Measurements from ENCODE around the gene SLC27A1. TPM values are rescaled to one million over a fixed set of nuclear protein-coding genes. Genes with fewer than 3 reads are reported as not detected.
"Not testable (repeated sequence)": the region's sequence is repeated elsewhere in the genome, so short reads cannot be mapped to it uniquely, and the experiment has no call there.

The SLC27A1 gene
- total and polyA plus RNA-seq, 4 experiments from 2014 or later, result 5.2 to 10.1 (median 7.9) TPM

DNA sequence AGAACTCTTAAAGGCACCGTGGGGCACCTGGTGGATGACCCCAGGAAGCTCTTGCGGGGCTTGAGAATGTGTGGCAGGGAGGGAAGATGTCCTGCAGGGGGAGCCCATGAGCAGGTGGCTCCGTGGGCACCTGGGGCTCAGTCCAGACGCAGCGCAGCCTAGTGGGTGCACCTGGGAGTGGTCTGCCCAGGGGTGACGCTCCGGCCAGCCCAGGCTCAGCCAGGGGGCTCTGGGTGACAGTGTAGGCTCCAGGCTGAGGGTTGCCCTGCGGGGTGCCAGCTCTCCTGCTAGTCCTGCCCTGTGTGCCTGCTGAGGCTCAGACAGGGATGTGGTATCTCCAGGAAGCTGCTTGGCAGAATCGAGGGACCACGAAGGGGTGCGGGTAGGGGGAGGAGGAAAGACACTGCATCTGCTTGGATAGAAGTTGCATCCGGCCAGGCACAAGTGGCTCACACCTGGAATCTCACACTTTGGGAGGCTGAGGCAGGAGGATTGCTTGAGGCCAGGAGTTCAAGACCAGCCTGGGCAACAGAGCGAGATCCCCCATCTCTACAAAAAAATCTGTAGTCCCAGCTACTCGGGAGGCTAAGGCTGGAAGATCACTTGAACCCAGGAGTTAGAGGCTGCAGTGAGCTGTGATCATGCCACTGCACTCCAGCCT lies 26.1 kb downstream of the SLC27A1 start:
- peak overlapping the region in 1 of 8 donors; percentile 23 for H3K4me3 Mint-ChIP-seq
- CTCF ChIA-PET (ENCODE audit: partially characterized antibody), result interaction anchor here (0.6 to 5.3 kb wide), 38 partner anchors 9 to 363 kb away, joined by 3 to 99 read pairs (median 4); partner anchors contain the start of genes BST2, CCDC194, MVB12A and PGLS

GRCh38 chr19:17497149-17497798 lies 26.9 kb downstream of the SLC27A1 start:
- H3K27ac ChIP-seq (ENCODE audit: low read depth, low read length), result no peak overlapping the region
- ChIA-PET POLR2A (ENCODE audit: partially characterized antibody) (interaction anchor here (0.8 kb wide), 2 partner anchors 230 to 351 kb away, joined by 3 read pairs; partner anchors contain the start of genes BABAM1 and JAK3), CTCF (ENCODE audit: partially characterized antibody) (interaction anchor here (1.1 to 5.3 kb wide), 17 partner anchors 10 to 362 kb away, joined by 3 to 99 read pairs (median 7); partner anchors contain the start of genes CCDC194, PGLS and RPL18A)
- Mint-ChIP-seq H3K27ac (no peak overlapping the region), H3K36me3 (no peaks in the 10 kb centered on the region), H3K27me3 (no peaks in the 10 kb centered on the region), H3K4me1 (peaks cover 10 to 21% (median 16%) of the 10 kb centered on the region in 4 donors), H3K9me3 (no peaks in the 10 kb centered on the region), H3K4me3 (no peak overlapping the region)
- no peak for DNase-seq
- no peaks in the 10 kb centered on the region for H3K27me3 ChIP-seq (ENCODE audit: insufficient read depth, low read length)
- peaks cover 15% of the 10 kb centered on the region for H3K4me1 ChIP-seq (ENCODE audit: insufficient read depth, low read length)
- no peaks in the 10 kb centered on the region for H3K36me3 ChIP-seq (ENCODE audit: insufficient read depth, low read length)
- H3K4me3 ChIP-seq (ENCODE audit: low read length in 2 of 2), result no peak overlapping the region
- intact Hi-C loops (cut with micrococcal nuclease), result no loop called here
- no peaks in the 10 kb centered on the region for H3K9me3 ChIP-seq (ENCODE audit: control insufficient read depth in 1 of 2, low read length in 2 of 2)

More for the DNA sequence above, 26.1 kb downstream of the SLC27A1 start:
- peaks cover 15% of the 10 kb centered on the region for H3K4me1 ChIP-seq (ENCODE audit: insufficient read depth, low read length)
- Mint-ChIP-seq H3K27me3 (no peaks in the 10 kb centered on the region), H3K4me1 (peaks cover 10 to 21% (median 16%) of the 10 kb centered on the region in 4 donors), H3K36me3 (no peaks in the 10 kb centered on the region), H3K27ac (peak overlapping the region in 2 of 7 donors; percentile 59 to 76), H3K9me3 (no peaks in the 10 kb centered on the region)
- H3K27me3 ChIP-seq (ENCODE audit: insufficient read depth, low read length), result no peaks in the 10 kb centered on the region
- H3K36me3 ChIP-seq (ENCODE audit: insufficient read depth, low read length), result no peaks in the 10 kb centered on the region
- no peak overlapping the region for H3K27ac ChIP-seq (ENCODE audit: low read depth, low read length)
- intact Hi-C loops (cut with micrococcal nuclease), result loop anchor here (1.0 kb wide), 2 partner anchors 60 to 78 kb away; no protein-coding TSS in a partner anchor
- no peaks in the 10 kb centered on the region for H3K9me3 ChIP-seq (ENCODE audit: control insufficient read depth in 1 of 2, low read length in 2 of 2)
- DNase-seq, result peak; percentile 69 to 77 (median 72)
- POLR2A ChIA-PET (ENCODE audit: partially characterized antibody), result interaction anchor here (0.7 to 1.7 kb wide), 8 partner anchors 15 to 351 kb away, joined by 3 to 8 read pairs (median 4); partner anchors contain the start of genes BABAM1, JAK3 and PGLS
- no peak overlapping the region for H3K4me3 ChIP-seq (ENCODE audit: low read length in 2 of 2)

DNA sequence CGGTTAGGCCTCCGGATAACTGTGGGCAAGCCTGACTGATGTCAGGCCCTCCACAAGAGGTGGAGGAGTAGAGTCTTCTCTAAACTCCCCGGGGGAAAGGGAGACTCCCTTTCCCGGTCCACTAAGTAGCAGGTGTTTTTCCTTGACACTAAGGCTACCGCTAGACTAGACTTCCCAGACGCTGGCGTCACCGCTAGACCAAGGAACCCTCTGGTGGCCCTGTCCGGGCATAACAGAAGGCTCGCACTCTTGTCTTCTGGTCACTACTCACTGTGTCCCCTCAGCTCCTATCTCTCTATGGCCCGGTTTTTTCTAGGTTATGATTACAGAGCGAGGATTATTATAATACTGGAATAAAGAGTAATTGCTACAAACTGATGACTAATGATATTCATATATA lies 28.7 kb downstream of the SLC27A1 start:
- H3K27ac Mint-ChIP-seq, result peak overlapping the region in 1 of 7 donors; percentile 22
- peaks cover 10 to 21% (median 16%) of the 10 kb centered on the region in 4 donors for H3K4me1 Mint-ChIP-seq
- H3K4me3 ChIP-seq (ENCODE audit: low read length in 2 of 2); DNase-seq; H3K36me3 Mint-ChIP-seq; H3K36me3 ChIP-seq (ENCODE audit: insufficient read depth, low read length); H3K9me3 ChIP-seq (ENCODE audit: control insufficient read depth in 1 of 2, low read length in 2 of 2); H3K27me3 Mint-ChIP-seq; POLR2A ChIA-PET (ENCODE audit: partially characterized antibody); H3K27ac ChIP-seq (ENCODE audit: low read depth, low read length); H3K4me3 Mint-ChIP-seq; intact Hi-C loops (cut with micrococcal nuclease); H3K27me3 ChIP-seq (ENCODE audit: insufficient read depth, low read length); H3K9me3 Mint-ChIP-seq: not testable (repeated sequence)
- peaks cover 15% of the 10 kb centered on the region for H3K4me1 ChIP-seq (ENCODE audit: insufficient read depth, low read length)
- CTCF ChIA-PET (ENCODE audit: partially characterized antibody), result interaction anchor here (1.3 to 1.5 kb wide), 2 partner anchors 12 to 76 kb away, joined by 3 to 5 read pairs; no protein-coding TSS in a partner anchor

GRCh38 chr19:17499648-17500446 lies 29.5 kb downstream of the SLC27A1 start:
- Histone ChIP-seq H3K4me1 (ENCODE audit: insufficient read depth, low read length) (peaks cover 15% of the 10 kb centered on the region), H3K27me3 (ENCODE audit: insufficient read depth, low read length) (no peaks in the 10 kb centered on the region), H3K4me3 (ENCODE audit: low read length in 2 of 2) (no peak overlapping the region), H3K27ac (ENCODE audit: low read depth, low read length) (no peak overlapping the region), H3K36me3 (ENCODE audit: insufficient read depth, low read length) (no peaks in the 10 kb centered on the region), H3K9me3 (ENCODE audit: control insufficient read depth in 1 of 2, low read length in 2 of 2) (no peaks in the 10 kb centered on the region)
- Mint-ChIP-seq H3K36me3 (peaks cover 0 to 2% of the 10 kb centered on the region in 2 donors), H3K4me3 (peak overlapping the region in 1 of 8 donors; percentile 53), H3K9me3 (peaks cover 0 to 2% (median 0%) of the 10 kb centered on the region in 8 donors), H3K27me3 (no peaks in the 10 kb centered on the region), H3K27ac (peak overlapping the region in 6 of 7 donors; percentile 42 to 85 (median 68)), H3K4me1 (peaks cover 10 to 21% (median 17%) of the 10 kb centered on the region in 4 donors)
- ChIA-PET POLR2A (ENCODE audit: partially characterized antibody) (interaction anchor here (1.2 kb wide), 2 partner anchors 12 to 24 kb away, joined by 4 read pairs; partner anchors contain the start of gene PGLS), CTCF (ENCODE audit: partially characterized antibody) (interaction anchor here (1.5 to 1.8 kb wide), 2 partner anchors 74 to 76 kb away, joined by 5 to 6 read pairs; no protein-coding TSS in a partner anchor)
- DNase-seq, result no peak
- intact Hi-C loops (cut with micrococcal nuclease), result no loop called here

GRCh38 chr19:17500447-17501198 lies 30.3 kb downstream of the SLC27A1 start:
- H3K4me1 ChIP-seq (ENCODE audit: insufficient read depth, low read length), result peaks cover 15% of the 10 kb centered on the region
- Mint-ChIP-seq H3K4me1 (peaks cover 10 to 19% (median 16%) of the 10 kb centered on the region in 4 donors), H3K27ac (no peak overlapping the region), H3K36me3 (peaks cover 0 to 2% of the 10 kb centered on the region in 2 donors), H3K9me3 (peaks cover 0 to 2% (median 0%) of the 10 kb centered on the region in 8 donors), H3K27me3 (no peaks in the 10 kb centered on the region), H3K4me3 (no peak overlapping the region)
- H3K27ac ChIP-seq (ENCODE audit: low read depth, low read length), result no peak overlapping the region
- ChIA-PET CTCF (ENCODE audit: partially characterized antibody) (interaction anchor here (1.8 kb wide), 1 partner anchor 73 kb away, joined by 6 read pairs; no protein-coding TSS in a partner anchor), POLR2A (ENCODE audit: partially characterized antibody) (interaction anchor here (1.2 kb wide), 2 partner anchors 11 to 23 kb away, joined by 4 read pairs; partner anchors contain the start of gene PGLS)
- no peak for DNase-seq
- no peaks in the 10 kb centered on the region for H3K27me3 ChIP-seq (ENCODE audit: insufficient read depth, low read length)
- no peaks in the 10 kb centered on the region for H3K9me3 ChIP-seq (ENCODE audit: control insufficient read depth in 1 of 2, low read length in 2 of 2)
- intact Hi-C loops (cut with micrococcal nuclease), result no loop called here
- H3K4me3 ChIP-seq (ENCODE audit: low read length in 2 of 2), result no peak overlapping the region
- no peaks in the 10 kb centered on the region for H3K36me3 ChIP-seq (ENCODE audit: insufficient read depth, low read length)

DNA sequence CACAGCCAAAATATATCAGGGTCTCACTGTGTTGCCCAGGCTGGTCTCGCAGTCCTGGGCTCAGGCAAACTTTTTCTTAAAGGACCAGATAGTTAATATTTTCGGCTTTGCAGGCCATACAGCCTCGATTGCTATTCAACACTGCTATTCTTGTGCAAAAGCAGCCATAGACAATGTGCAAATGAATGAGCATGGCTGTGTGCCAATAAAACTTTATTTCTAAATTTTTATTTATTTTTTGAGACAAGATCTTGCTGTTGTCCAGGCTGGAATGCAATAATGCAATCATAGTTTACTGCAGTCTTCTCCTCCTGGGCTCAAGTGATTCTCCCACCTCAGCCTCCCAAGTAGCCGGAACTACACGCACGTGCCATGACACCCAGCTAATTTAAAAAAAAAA lies 32.9 kb downstream of the SLC27A1 start:
- Histone ChIP-seq H3K4me3 (ENCODE audit: low read length in 2 of 2) (no peak overlapping the region), H3K9me3 (ENCODE audit: control insufficient read depth in 1 of 2, low read length in 2 of 2) (no peaks in the 10 kb centered on the region), H3K4me1 (ENCODE audit: insufficient read depth, low read length) (peaks cover 4% of the 10 kb centered on the region), H3K27me3 (ENCODE audit: insufficient read depth, low read length) (no peaks in the 10 kb centered on the region), H3K27ac (ENCODE audit: low read depth, low read length) (no peak overlapping the region), H3K36me3 (ENCODE audit: insufficient read depth, low read length) (no peaks in the 10 kb centered on the region)
- Mint-ChIP-seq H3K36me3 (peaks cover 0 to 2% of the 10 kb centered on the region in 2 donors), H3K4me3 (no peak overlapping the region), H3K27me3 (no peaks in the 10 kb centered on the region), H3K9me3 (peaks cover 0 to 2% (median 0%) of the 10 kb centered on the region in 8 donors), H3K4me1 (peaks cover 5 to 17% (median 11%) of the 10 kb centered on the region in 4 donors), H3K27ac (no peak overlapping the region)
- POLR2A ChIA-PET (ENCODE audit: partially characterized antibody), result no interaction called here
- intact Hi-C loops (cut with micrococcal nuclease), result no loop called here
- CTCF ChIA-PET (ENCODE audit: partially characterized antibody), result interaction anchor here (0.6 to 1.2 kb wide), 2 partner anchors 8 to 68 kb away, joined by 3 read pairs; partner anchors contain the start of gene PGLS
- no peak for DNase-seq
